ENCODE data around the gene CCDC200. TPM values are rescaled to one million over a fixed set of nuclear protein-coding genes. Genes with fewer than 3 reads are reported as not detected.
"Not testable (repeated sequence)": the region's sequence is repeated elsewhere in the genome, so short reads cannot be mapped to it uniquely, and the experiment has no call there.

The CCDC200 gene
- total RNA-seq (under 1 TPM in 1 of 2 donors, not detected in 1; 0.55 TPM), polyA plus RNA-seq (ENCODE audit: insufficient read length in 2 of 2) (10 to 100 TPM in 1 of 2 donors, 1 to 10 TPM in 1; 4.4 to 11.0 TPM)
- long read RNA-seq, donor 1, result 0 reads
- long read RNA-seq, donor 2, result 0 reads
- long read RNA-seq, donor 3, result 0 reads
- long read RNA-seq, donor 4, result 0 reads

- H3K27ac ChIP-seq (ENCODE audit: low read depth, low read length); H3K4me3 ChIP-seq (ENCODE audit: low read depth, low read length); H3K4me1 ChIP-seq (ENCODE audit: control insufficient read depth, insufficient read depth, low read length); H3K27me3 ChIP-seq (ENCODE audit: control insufficient read depth, insufficient read depth, low read length); H3K9me3 ChIP-seq (ENCODE audit: control insufficient read depth, insufficient read depth, low read length); DNase-seq (ENCODE audit: low read depth in 4 of 6, low spot score in 6 of 6); H3K36me3 ChIP-seq (ENCODE audit: control insufficient read depth, insufficient read depth, low read length): not testable (repeated sequence)
- WGBS (ENCODE audit: insufficient coverage), result no CpG with 5 or more reads among the region's 7 CpGs
These were observed at the start of gene CCDC200 for GRCh38 chr17:43228020-43228782. Gene CCDC200 (minus strand): TSS chr17:43228623. CDS start chr17:43228554, 69 bp downstream.

DNA sequence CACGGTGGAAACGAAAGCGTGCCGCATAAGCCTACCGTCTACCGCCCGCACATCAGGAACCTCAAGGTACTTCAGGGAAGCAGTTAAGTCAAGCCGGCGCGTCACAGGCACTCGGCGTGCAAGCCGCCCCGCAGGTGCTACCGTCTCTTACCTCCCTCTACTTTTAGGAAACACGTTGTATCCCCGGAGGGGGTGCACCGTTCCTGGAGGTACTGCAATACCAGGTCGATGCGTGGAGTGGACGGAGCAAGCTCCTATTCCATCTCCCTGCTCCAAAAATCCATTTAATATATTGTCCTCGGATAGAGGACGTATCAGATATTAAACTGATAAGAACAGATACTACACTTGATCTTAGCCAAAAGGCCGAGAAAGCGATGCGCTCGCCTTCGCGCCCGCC lies 44.5 kb upstream of the CCDC200 start:
- H3K4me1 ChIP-seq (ENCODE audit: control insufficient read depth, insufficient read depth, low read length); DNase-seq (ENCODE audit: low read depth in 4 of 6, low spot score in 6 of 6); H3K27me3 ChIP-seq (ENCODE audit: control insufficient read depth, insufficient read depth, low read length); H3K36me3 ChIP-seq (ENCODE audit: control insufficient read depth, insufficient read depth, low read length); H3K4me3 ChIP-seq (ENCODE audit: low read depth, low read length); H3K9me3 ChIP-seq (ENCODE audit: control insufficient read depth, insufficient read depth, low read length); H3K27ac ChIP-seq (ENCODE audit: low read depth, low read length): not testable (repeated sequence)
- WGBS (ENCODE audit: insufficient coverage), result no CpG with 5 or more reads among the region's 30 CpGs

DNA sequence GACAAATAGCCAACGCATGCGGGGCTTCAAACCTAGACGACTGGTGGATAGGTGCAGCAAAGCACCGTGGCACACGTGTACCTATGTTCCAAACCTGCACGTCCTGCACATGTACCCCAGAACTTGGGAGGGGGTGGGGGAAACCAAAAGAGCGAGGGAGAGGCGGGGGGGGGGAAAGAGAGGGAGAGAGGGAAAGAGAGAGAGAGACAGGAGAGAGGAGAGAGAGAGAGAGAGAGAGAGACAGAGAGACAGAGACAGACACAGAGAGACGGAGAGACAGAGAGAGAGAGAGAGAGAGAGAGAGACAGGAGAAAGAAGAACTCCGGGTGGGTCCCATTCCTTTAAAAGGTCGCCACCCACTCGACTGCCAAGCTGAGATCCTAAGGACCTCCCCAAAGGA lies 44.1 kb upstream of the CCDC200 start:
- not testable (repeated sequence) for H3K27ac ChIP-seq (ENCODE audit: low read depth, low read length); DNase-seq (ENCODE audit: low read depth in 4 of 6, low spot score in 6 of 6); H3K27me3 ChIP-seq (ENCODE audit: control insufficient read depth, insufficient read depth, low read length); H3K4me1 ChIP-seq (ENCODE audit: control insufficient read depth, insufficient read depth, low read length); H3K4me3 ChIP-seq (ENCODE audit: low read depth, low read length); H3K36me3 ChIP-seq (ENCODE audit: control insufficient read depth, insufficient read depth, low read length); H3K9me3 ChIP-seq (ENCODE audit: control insufficient read depth, insufficient read depth, low read length)
- no CpG with 5 or more reads among the region's 12 CpGs for WGBS (ENCODE audit: insufficient coverage)

DNA sequence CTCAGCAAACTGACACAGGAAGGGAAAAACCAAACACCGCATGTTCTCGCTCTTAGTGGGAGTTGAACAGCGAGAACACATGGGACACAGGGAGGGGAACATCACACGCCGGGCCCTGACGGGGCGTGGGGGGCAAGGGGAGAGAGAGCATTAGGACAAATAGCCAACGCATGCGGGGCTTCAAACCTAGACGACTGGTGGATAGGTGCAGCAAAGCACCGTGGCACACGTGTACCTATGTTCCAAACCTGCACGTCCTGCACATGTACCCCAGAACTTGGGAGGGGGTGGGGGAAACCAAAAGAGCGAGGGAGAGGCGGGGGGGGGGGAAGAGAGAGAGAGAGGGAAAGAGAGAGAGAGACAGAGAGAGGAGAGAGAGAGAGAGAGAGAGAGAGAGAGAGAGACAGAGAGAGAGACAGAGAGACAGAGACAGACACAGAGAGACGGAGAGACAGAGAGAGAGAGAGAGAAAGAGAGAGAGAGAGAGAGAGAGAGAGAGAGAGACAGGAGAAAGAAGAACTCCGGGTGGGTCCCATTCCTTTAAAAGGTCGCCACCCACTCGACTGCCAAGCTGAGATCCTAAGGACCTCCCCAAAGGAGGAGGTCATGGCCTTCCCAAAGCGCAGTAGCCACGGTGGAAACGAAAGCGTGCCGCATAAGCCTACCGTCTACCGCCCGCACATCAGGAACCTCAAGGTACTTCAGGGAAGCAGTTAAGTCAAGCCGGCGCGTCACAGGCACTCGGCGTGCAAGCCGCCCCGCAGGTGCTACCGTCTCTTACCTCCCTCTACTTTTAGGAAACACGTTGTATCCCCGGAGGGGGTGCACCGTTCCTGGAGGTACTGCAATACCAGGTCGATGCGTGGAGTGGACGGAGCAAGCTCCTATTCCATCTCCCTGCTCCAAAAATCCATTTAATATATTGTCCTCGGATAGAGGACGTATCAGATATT lies 42.4 kb upstream of the CCDC200 start:
- H3K9me3 ChIP-seq (ENCODE audit: control insufficient read depth, insufficient read depth, low read length); H3K27me3 ChIP-seq (ENCODE audit: control insufficient read depth, insufficient read depth, low read length); H3K4me3 ChIP-seq (ENCODE audit: low read depth, low read length); H3K27ac ChIP-seq (ENCODE audit: low read depth, low read length); H3K36me3 ChIP-seq (ENCODE audit: control insufficient read depth, insufficient read depth, low read length); DNase-seq (ENCODE audit: low read depth in 4 of 6, low spot score in 6 of 6); H3K4me1 ChIP-seq (ENCODE audit: control insufficient read depth, insufficient read depth, low read length): not testable (repeated sequence)
- WGBS (ENCODE audit: insufficient coverage), result no CpG with 5 or more reads among the region's 43 CpGs

DNA sequence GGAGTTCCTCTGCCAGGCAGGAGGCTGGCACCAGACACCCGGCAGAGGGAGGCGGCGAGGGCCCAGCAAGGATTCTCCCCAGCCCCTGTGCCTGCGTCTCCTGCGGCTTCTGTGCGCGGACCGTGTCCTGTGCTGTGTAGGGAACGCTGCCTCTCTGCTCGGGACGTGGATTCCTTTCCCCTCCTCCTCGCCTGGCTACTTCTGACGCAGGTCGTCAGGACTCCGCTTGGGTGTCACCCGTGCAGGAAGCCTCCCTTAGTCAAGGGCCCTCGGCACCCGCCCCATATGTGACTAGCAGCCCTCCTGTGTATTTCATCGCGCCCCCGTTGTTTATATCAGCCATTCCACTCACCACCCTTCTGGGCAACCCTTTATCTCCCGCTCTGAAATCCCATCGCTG lies 18.0 kb upstream of the CCDC200 start:
- H3K36me3 ChIP-seq (ENCODE audit: control insufficient read depth, insufficient read depth, low read length); H3K9me3 ChIP-seq (ENCODE audit: control insufficient read depth, insufficient read depth, low read length); H3K27me3 ChIP-seq (ENCODE audit: control insufficient read depth, insufficient read depth, low read length); H3K4me1 ChIP-seq (ENCODE audit: control insufficient read depth, insufficient read depth, low read length); DNase-seq (ENCODE audit: low read depth in 4 of 6, low spot score in 6 of 6); H3K4me3 ChIP-seq (ENCODE audit: low read depth, low read length); H3K27ac ChIP-seq (ENCODE audit: low read depth, low read length): not testable (repeated sequence)
- no CpG with 5 or more reads among the region's 23 CpGs for WGBS (ENCODE audit: insufficient coverage)

DNA sequence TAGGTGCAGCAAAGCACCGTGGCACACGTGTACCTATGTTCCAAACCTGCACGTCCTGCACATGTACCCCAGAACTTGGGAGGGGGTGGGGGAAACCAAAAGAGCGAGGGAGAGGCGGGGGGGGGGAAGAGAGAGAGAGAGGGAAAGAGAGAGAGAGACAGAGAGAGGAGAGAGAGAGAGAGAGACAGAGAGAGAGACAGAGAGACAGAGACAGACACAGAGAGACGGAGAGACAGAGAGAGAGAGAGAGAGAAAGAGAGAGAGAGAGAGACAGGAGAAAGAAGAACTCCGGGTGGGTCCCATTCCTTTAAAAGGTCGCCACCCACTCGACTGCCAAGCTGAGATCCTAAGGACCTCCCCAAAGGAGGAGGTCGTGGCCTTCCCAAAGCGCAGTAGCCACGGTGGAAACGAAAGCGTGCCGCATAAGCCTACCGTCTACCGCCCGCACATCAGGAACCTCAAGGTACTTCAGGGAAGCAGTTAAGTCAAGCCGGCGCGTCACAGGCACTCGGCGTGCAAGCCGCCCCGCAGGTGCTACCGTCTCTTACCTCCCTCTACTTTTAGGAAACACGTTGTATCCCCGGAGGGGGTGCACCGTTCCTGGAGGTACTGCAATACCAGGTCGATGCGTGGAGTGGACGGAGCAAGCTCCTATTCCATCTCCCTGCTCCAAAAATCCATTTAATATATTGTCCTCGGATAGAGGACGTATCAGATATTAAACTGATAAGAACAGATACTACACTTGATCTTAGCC lies 12.4 kb upstream of the CCDC200 start:
- not testable (repeated sequence) for DNase-seq (ENCODE audit: low read depth in 4 of 6, low spot score in 6 of 6); H3K9me3 ChIP-seq (ENCODE audit: control insufficient read depth, insufficient read depth, low read length); H3K4me1 ChIP-seq (ENCODE audit: control insufficient read depth, insufficient read depth, low read length); H3K4me3 ChIP-seq (ENCODE audit: low read depth, low read length); H3K27ac ChIP-seq (ENCODE audit: low read depth, low read length); H3K36me3 ChIP-seq (ENCODE audit: control insufficient read depth, insufficient read depth, low read length); H3K27me3 ChIP-seq (ENCODE audit: control insufficient read depth, insufficient read depth, low read length)
- WGBS (ENCODE audit: insufficient coverage), result no CpG with 5 or more reads among the region's 34 CpGs

DNA sequence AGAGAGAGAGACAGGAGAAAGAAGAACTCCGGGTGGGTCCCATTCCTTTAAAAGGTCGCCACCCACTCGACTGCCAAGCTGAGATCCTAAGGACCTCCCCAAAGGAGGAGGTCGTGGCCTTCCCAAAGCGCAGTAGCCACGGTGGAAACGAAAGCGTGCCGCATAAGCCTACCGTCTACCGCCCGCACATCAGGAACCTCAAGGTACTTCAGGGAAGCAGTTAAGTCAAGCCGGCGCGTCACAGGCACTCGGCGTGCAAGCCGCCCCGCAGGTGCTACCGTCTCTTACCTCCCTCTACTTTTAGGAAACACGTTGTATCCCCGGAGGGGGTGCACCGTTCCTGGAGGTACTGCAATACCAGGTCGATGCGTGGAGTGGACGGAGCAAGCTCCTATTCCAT lies 11.2 kb upstream of the CCDC200 start:
- H3K27ac ChIP-seq (ENCODE audit: low read depth, low read length); H3K4me1 ChIP-seq (ENCODE audit: control insufficient read depth, insufficient read depth, low read length); H3K27me3 ChIP-seq (ENCODE audit: control insufficient read depth, insufficient read depth, low read length); H3K36me3 ChIP-seq (ENCODE audit: control insufficient read depth, insufficient read depth, low read length); H3K9me3 ChIP-seq (ENCODE audit: control insufficient read depth, insufficient read depth, low read length); H3K4me3 ChIP-seq (ENCODE audit: low read depth, low read length); DNase-seq (ENCODE audit: low read depth in 4 of 6, low spot score in 6 of 6): not testable (repeated sequence)
- WGBS (ENCODE audit: insufficient coverage), result no CpG with 5 or more reads among the region's 26 CpGs

DNA sequence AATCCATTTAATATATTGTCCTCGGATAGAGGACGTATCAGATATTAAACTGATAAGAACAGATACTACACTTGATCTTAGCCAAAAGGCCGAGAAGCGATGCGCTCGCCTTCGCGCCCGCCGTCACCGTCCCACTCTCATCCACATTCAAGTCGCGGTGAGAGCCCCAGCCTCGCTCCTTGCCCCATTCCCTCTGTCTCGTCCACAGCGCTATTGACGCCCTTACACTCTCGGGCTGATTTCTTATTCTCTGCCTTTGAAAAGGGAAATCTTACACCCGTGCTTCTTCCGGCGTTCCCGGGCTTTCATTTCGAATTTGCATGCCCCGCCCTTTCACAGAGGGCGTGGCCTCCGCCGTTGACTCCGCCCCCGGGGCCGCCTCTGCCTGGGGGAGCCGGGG lies 5.5 kb upstream of the CCDC200 start, which contains the start of gene RNU2-1:
Gene RNU2-1, minus strand, starts transcription at position 101 of the 400 bp plus-strand sequence.
- H3K4me3 ChIP-seq (ENCODE audit: low read depth, low read length); H3K36me3 ChIP-seq (ENCODE audit: control insufficient read depth, insufficient read depth, low read length); H3K4me1 ChIP-seq (ENCODE audit: control insufficient read depth, insufficient read depth, low read length): not testable (repeated sequence)

GRCh38 chr17:43233263-43233662 lies 4.8 kb upstream of the CCDC200 start:
- not testable (repeated sequence) for H3K4me1 ChIP-seq (ENCODE audit: control insufficient read depth, insufficient read depth, low read length); H3K36me3 ChIP-seq (ENCODE audit: control insufficient read depth, insufficient read depth, low read length); DNase-seq (ENCODE audit: low read depth in 4 of 6, low spot score in 6 of 6); H3K27me3 ChIP-seq (ENCODE audit: control insufficient read depth, insufficient read depth, low read length); H3K4me3 ChIP-seq (ENCODE audit: low read depth, low read length); H3K9me3 ChIP-seq (ENCODE audit: control insufficient read depth, insufficient read depth, low read length); H3K27ac ChIP-seq (ENCODE audit: low read depth, low read length)
- no CpG with 5 or more reads among the region's 15 CpGs for WGBS (ENCODE audit: insufficient coverage)

More for the DNA sequence above, 5.5 kb upstream of the CCDC200 start, which contains the start of gene RNU2-1:
- not testable (repeated sequence) for H3K27me3 ChIP-seq (ENCODE audit: control insufficient read depth, insufficient read depth, low read length); H3K9me3 ChIP-seq (ENCODE audit: control insufficient read depth, insufficient read depth, low read length); DNase-seq (ENCODE audit: low read depth in 4 of 6, low spot score in 6 of 6); H3K27ac ChIP-seq (ENCODE audit: low read depth, low read length)
- WGBS (ENCODE audit: insufficient coverage), result no CpG with 5 or more reads among the region's 31 CpGs

Data from spinal cord (tissue), 10 donors.